ENCODE measurements around the gene ALG1. TPM values are rescaled to one million over a fixed set of nuclear protein-coding genes. Genes with fewer than 3 reads are reported as not detected.

ALG1 gene
- polyA plus RNA-seq, 1 donor from 2014 or later = 13.9 TPM

- Histone ChIP-seq H3K79me2 (replicated peaks; ENCODE audit: insufficient read depth, low read length) (no peaks in the 10 kb centered on the region), H3K27me3 (ENCODE audit: insufficient read depth, low read depth, low read length) (no peaks in the 10 kb centered on the region), H3K27ac (ENCODE audit: low read length) (no peak overlapping the region), H3K9me3 (ENCODE audit: low read length) (no peaks in the 10 kb centered on the region), H3K4me3 (ENCODE audit: low read length) (no peak overlapping the region), H2AFZ (ENCODE audit: low read depth, low read length) (no peak overlapping the region), H4K20me1 (ENCODE audit: insufficient read depth) (no peaks in the 10 kb centered on the region), H3K36me3 (ENCODE audit: insufficient read depth, low read length) (no peaks in the 10 kb centered on the region), H3F3A (ENCODE audit: insufficient read depth, low read length, poor library complexity, severe bottlenecking) (no peaks in the 10 kb centered on the region), H3K9ac (ENCODE audit: low read length) (no peak overlapping the region), H3K4me2 (ENCODE audit: low read length) (no peak overlapping the region), H3K9me2 (ENCODE audit: insufficient read depth, low read length) (no peaks in the 10 kb centered on the region)
- TF ChIP-seq CTCF (IDR thresholded peaks at IDR 0.05; ENCODE audit: poor library complexity, severe bottlenecking) (no peak), EP300 (conservative IDR thresholded peaks at IDR 0.05; ENCODE audit: poor library complexity, severe bottlenecking) (no peak), TAF1 (IDR thresholded peaks at IDR 0.05; ENCODE audit: low read depth) (no peak), RAD21 (conservative IDR thresholded peaks at IDR 0.05) (no peak), POLR2AphosphoS5 (IDR thresholded peaks at IDR 0.05) (no peak), REST (IDR thresholded peaks at IDR 0.05; ENCODE audit: borderline replicate concordance) (no peak), MXI1 (conservative IDR thresholded peaks at IDR 0.05; ENCODE audit: poor library complexity, severe bottlenecking) (no peak), SMC3 (conservative IDR thresholded peaks at IDR 0.05; ENCODE audit: poor library complexity) (no peak), EZH2 (IDR thresholded peaks at IDR 0.05; ENCODE audit: borderline replicate concordance, insufficient read depth, low read length, poor library complexity, severe bottlenecking) (no peak)
These were observed 16.5 kb upstream of the ALG1 start for GRCh38 chr16:5054876-5055865.

GRCh38 chr16:5056352-5056751 is 15.3 kb upstream of the ALG1 start:
- H3K36me3 ChIP-seq (ENCODE audit: insufficient read depth, low read length) = no peaks in the 10 kb centered on the region
- no peak overlapping the region for H3K4me2 ChIP-seq (ENCODE audit: low read length)
- no peaks in the 10 kb centered on the region for H3K9me3 ChIP-seq (ENCODE audit: low read length)
- H3K27me3 ChIP-seq (ENCODE audit: insufficient read depth, low read depth, low read length) = no peaks in the 10 kb centered on the region
- H3K9ac ChIP-seq (ENCODE audit: low read length) = no peak overlapping the region
- no peaks in the 10 kb centered on the region for H3K9me2 ChIP-seq (ENCODE audit: insufficient read depth, low read length)
- H3K79me2 ChIP-seq (replicated peaks; ENCODE audit: insufficient read depth, low read length) = no peaks in the 10 kb centered on the region
- no peak overlapping the region for H3K27ac ChIP-seq (ENCODE audit: low read length)
- H2AFZ ChIP-seq (ENCODE audit: low read depth, low read length) = no peak overlapping the region
- no peak for TF ChIP-seq RAD21 (conservative IDR thresholded peaks at IDR 0.05)
- no peak for TF ChIP-seq REST (IDR thresholded peaks at IDR 0.05; ENCODE audit: borderline replicate concordance)
- no peak for TF ChIP-seq MXI1 (conservative IDR thresholded peaks at IDR 0.05; ENCODE audit: poor library complexity, severe bottlenecking)
- TF ChIP-seq EZH2 (IDR thresholded peaks at IDR 0.05; ENCODE audit: borderline replicate concordance, insufficient read depth, low read length, poor library complexity, severe bottlenecking) = no peak
- no peak for TF ChIP-seq TAF1 (IDR thresholded peaks at IDR 0.05; ENCODE audit: low read depth)
- TF ChIP-seq CTCF (IDR thresholded peaks at IDR 0.05; ENCODE audit: poor library complexity, severe bottlenecking) = no peak
- no peak for TF ChIP-seq POLR2AphosphoS5 (IDR thresholded peaks at IDR 0.05)
- H4K20me1 ChIP-seq (ENCODE audit: insufficient read depth) = no peaks in the 10 kb centered on the region
- no peak overlapping the region for H3K4me3 ChIP-seq (ENCODE audit: low read length)
- H3F3A ChIP-seq (ENCODE audit: insufficient read depth, low read length, poor library complexity, severe bottlenecking) = no peaks in the 10 kb centered on the region

Data from neural cell (in vitro differentiated cells).